Central memory CD4-positive, alpha-beta T cell (primary cell): ENCODE data around the gene HAP1.
"Not testable (repeated sequence)": the region's sequence is repeated elsewhere in the genome, so short reads cannot be mapped to it uniquely, and the experiment has no call there.

ENCODE experiments used
- DNase-seq: peaks from one replicate; pipeline ENCODE4 v3.0.0; 2022
- total RNA-seq, 3 experiments: gene quantifications; one replicate each; lab custom pipeline; 2026; lab: John Stamatoyannopoulos, UW

The HAP1 gene, protein sequence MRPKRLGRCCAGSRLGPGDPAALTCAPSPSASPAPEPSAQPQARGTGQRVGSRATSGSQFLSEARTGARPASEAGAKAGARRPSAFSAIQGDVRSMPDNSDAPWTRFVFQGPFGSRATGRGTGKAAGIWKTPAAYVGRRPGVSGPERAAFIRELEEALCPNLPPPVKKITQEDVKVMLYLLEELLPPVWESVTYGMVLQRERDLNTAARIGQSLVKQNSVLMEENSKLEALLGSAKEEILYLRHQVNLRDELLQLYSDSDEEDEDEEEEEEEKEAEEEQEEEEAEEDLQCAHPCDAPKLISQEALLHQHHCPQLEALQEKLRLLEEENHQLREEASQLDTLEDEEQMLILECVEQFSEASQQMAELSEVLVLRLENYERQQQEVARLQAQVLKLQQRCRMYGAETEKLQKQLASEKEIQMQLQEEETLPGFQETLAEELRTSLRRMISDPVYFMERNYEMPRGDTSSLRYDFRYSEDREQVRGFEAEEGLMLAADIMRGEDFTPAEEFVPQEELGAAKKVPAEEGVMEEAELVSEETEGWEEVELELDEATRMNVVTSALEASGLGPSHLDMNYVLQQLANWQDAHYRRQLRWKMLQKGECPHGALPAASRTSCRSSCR
- 0 to 0.76 (median 0.07) reads per million in 3 experiments for total RNA-seq

DNA sequence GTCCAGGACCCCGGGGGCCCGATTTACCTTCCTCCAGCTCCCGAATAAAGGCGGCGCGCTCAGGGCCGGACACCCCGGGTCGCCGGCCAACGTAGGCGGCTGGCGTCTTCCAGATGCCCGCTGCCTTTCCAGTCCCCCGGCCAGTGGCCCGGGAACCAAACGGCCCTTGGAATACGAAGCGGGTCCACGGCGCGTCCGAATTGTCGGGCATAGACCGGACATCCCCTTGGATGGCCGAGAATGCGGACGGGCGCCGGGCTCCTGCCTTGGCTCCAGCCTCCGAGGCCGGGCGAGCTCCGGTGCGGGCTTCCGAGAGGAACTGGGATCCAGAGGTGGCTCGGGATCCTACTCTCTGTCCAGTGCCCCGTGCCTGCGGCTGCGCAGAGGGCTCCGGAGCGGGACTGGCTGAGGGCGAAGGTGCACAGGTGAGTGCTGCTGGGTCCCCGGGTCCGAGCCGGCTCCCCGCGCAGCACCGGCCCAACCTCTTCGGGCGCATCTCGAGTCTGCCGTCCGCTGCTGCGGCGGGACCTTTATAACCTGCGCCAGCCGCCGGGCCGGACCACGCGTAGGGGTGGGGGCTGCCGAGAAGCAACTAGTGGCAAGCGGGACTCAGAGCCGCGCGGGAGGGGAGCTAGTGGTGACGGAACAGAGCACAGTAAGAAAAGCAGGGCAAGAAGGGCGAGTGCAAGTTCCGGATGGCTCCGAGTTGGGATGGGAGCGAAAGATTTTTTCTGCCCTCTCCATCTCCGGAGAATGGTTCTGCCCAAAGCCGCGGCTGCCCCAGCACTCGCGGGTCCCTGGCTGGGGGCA lies at the start of gene HAP1:
Gene HAP1, minus strand, starts transcription at position 505 of the 810 bp plus-strand sequence. Its CDS starts 9 bp downstream, at position 496.
- DNase-seq, result no peak

DNA sequence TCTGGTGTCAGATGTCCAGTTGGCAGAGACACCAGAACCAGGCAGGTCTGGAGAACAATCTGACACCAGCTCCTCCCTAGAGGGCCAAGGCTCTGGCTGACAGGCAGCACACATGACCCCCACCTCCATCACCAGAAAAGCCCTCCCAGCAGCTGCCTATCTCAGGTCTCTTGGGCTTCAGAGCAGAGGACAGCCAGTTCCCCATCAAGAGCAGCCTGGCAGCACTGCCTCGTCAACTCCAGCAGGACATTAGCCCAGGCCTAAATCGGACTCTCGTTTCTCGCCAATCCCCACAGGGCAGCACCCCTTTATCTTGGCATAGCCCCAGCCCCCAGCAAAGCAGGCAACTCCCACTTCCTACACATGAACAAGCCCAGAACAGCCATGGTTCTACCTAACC lies 47.7 kb upstream of the HAP1 start:
- DNase-seq, result no peak

DNA sequence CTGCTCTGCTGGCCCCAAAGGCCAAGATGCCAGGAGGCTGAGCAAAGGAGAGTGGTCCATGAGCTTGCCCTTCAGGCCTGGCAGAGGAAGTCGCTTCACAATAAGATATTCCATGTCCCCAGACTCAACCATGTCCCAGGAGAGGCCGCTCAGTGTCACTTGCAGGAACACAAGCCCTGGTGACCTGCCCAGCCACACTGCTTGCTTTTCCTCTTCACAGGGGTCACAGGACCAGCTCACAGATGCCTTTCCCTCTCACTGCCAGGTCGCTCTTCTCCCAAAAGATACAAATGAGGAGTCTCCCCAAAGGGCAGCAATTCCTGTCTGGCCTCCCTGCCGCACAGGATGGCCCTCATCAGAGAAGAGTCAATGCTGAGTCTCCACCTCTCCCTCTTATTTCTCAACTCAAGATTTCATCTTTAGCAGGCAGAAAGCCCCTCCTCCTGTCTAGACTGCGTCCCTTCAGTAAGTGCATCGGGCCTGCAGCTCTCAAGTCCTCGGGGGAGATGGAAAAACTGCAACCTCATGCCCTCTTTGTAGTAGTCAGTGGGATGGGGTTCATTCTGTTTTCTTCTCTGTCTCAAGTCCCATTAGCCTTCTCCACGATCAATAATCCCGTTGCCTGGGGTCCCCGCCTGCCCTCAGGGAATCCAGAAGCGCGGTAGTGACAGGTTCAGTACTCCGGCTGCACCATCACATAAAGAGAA lies 47.1 kb upstream of the HAP1 start:
- DNase-seq, result no peak

DNA sequence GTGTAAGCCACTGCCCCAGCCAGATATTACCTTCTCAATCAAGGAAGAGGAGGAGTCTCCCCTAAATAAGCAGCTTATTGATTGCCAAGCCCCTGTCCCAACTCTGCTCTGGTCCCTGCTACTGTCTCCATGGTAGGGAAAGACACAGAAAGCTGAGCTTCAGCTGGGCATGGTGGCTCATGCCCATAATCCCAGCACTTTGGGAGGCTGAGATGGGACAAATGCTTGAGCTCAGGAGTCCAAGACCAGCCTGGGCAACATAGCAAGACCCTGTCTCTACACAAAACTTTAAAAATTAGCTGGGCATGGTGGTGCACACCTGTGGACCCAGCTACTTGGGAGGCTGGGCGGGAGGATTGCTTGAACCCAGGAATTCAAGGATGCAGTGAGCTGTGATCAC lies 45.5 kb upstream of the HAP1 start:
- no peak for DNase-seq

DNA sequence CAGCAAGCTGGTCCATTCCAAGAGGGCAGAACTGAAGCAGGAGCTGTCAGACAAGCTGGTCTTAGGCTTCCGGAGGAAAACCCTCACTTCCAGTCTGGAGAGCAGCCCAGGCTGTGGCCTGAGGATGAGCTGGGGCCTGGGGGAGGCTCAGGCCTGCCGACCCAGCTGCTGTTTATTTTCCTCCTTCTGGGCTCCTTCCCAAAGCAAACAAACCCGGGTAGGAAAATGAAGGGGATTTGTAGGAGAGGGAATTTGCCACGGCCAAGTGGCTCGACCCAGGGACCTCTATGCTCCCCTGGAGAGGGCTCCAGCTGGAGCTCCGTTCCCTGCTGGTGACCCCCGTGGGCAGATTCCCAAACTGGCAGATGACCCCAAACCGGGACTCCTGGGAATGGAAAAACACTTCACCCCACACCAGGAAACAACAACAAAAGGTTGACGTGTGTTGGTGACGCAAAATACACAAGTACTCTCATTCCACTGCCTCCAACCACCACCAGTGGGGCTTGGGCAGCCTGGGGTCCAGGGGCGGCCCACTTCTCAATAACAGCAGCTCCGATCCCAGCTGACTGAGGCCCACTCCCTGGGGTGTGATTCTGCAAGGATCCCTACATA lies 43.2 kb upstream of the HAP1 start:
- no peak for DNase-seq

DNA sequence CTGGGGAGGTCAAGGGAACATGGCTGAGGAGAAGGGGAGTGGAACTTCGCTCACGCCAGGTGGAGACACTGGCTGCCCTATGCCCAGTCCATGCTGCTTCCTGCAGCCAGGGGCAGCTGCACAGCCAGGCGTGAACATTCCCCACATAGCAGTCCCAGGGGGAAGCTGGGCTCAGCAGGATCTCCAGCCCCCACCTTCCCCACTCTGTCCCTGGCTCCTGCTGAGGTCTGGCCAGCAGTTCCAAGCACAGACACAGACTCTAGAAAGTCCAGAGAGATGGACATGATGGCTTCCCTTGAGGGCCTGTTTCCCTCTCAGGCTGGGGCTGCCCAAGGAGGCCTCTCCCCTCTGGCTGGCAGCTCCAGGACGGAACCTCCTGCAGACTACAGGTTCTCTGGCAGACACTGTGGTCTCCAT lies 42.7 kb upstream of the HAP1 start:
- DNase-seq, result no peak

DNA sequence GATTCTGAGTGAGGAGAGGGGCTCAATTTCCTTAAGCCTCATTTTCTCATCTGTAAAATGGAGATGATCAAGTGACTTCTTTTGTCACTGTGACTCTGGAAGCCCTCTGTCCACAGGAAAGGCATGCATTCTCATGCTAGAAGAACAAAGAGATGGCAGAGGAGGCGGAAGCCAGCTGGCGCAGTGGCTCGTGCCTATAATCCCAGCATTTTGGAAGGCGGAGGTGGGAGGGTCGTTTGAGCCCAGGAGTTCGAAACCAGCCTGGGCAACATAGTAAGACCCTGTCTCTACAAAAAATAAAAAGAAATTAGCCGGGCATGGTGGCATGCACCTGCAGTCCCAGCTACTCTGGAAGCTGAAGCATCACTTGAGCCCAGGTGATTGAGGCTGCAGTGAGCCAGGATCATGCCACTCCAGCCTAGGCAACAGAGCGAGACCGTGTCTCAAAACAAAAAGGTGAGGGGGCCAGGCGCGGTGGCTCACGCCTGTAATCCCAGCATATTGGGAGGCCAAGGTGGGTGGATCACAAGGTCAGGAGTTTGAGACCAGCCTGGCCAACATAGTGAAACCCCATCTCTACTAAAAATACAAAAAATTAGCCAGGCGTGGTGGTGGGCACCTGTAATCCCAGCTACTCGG lies 41.9 kb upstream of the HAP1 start:
- not testable (repeated sequence) for DNase-seq

DNA sequence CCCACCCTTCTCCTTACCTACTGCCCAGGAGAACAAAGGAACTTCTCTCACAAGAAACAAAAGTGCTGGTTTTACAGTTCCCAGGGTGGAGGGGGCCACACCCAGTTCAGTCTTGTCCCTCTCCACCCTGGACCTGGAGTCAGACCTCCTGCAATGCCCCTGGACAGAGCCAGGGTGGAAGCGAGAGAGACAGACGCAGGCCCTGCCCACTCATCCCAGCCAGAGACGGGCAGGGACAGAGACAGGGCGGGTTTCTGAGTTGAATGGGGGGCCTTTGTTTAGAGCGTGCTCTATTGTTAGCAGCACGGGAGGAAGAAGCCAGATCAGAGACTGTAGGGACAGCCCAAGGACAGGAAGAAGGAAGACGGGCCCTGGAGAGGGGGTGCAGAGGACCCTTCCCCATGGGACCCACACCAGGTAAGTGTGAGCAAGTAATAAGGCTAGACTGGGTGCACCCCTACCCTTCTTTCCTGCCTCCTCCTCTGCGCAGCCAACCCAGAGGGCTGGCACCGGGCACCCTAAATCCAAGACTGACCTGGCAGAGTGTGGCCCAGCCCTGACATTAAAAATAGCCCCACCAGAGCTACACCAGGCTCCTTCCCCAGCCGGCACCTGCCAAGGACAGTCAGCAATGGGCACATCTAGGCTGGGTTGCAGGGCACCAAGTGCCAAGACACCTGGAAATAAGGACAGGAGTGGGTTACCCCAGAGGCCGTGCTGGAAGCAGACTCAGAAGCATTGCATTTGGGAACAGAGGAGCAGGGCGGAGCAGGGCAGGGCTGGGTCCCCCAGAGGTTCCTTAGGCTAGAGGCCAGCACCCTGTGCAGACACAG lies 41.2 kb upstream of the HAP1 start:
- DNase-seq, result no peak

DNA sequence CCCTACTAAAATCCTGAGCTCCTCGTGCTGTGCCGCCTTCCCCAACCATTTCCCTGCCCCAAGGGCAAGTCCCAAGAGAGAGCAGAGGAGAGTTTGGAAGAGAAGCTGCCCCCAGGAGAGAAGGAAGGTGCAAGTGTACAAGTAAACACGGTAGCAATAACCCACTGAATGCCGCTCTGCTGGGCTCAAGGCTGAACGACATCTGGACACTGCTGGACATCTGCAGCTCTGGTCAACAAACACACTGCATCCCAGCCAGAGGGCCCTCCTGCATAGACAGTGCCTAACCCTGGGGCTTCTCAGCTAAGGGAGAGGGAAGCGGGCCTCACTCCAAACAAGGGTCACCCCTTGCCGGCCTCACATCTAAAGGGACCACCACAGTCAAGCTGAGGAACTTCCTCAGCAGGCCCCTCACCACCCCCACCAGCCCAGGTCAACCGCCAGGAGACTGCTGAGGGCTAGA lies 39.3 kb upstream of the HAP1 start:
- no peak for DNase-seq

DNA sequence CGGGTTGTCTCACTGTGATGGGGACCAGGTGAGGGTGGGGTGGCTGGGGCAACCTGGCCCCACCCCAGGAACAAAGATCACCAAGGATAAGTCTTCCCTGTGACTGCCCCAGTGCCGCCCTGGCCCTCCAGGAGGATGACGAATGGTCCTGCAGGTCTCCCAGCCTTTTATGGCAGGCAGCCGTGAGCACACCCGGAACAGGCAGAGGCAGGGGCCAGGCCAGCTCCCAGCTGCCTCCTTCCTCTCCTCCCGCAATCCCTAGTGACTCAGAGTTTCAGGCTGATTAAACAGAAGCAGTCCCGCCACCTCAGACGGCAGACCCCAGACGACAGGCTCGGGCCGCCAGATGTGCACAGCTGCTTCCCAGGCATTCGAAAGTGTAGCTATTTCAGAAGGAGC lies 38.7 kb upstream of the HAP1 start:
- DNase-seq, result no peak

DNA sequence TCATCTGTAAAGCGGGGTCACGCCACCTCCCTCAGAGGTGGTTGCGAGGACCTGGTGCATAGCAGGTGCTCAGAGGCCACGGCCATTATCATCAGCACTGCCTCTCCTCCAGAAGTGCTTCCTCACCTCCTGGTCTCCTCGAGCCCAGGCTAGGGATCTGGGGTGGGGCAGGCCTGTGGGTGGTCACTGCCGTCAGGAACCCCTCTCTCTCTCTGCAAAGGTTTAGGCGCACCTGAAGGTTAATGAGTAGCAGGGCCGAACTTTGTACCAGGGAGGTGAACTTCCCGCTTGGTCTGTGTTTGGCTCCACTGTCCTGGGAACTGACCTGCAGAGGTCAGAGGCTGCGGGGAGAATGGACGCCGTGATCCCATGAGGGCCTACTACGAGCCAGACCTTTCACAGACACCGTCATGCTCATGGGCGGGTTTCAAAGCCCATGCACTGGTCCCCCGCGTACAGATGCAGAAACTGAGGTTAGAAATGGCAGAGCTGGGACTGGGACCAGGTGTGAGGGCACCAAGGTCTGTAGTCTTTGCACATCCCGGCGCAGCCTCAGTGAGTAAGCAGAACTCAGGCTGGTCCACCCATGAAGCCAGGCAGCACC lies 38.2 kb upstream of the HAP1 start:
- no peak for DNase-seq

DNA sequence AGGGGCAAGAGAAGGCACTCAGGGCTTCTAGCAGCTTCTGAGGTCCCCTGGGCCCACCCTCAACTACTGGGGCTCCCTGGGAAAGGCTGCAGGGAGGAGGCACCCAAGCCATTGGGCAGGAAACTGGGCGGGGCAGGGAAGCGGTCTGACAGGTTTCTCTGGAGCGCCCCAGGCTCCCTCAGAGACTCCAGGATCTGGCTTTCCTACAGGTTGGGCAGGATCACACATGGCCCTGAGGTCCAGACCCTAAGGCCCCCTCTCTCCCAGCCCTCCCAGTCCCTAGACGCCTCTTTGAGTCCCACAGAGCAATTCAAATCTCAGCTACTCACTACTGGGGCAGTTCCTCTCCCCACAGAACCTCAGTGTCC lies 37.8 kb upstream of the HAP1 start:
- DNase-seq, result no peak

DNA sequence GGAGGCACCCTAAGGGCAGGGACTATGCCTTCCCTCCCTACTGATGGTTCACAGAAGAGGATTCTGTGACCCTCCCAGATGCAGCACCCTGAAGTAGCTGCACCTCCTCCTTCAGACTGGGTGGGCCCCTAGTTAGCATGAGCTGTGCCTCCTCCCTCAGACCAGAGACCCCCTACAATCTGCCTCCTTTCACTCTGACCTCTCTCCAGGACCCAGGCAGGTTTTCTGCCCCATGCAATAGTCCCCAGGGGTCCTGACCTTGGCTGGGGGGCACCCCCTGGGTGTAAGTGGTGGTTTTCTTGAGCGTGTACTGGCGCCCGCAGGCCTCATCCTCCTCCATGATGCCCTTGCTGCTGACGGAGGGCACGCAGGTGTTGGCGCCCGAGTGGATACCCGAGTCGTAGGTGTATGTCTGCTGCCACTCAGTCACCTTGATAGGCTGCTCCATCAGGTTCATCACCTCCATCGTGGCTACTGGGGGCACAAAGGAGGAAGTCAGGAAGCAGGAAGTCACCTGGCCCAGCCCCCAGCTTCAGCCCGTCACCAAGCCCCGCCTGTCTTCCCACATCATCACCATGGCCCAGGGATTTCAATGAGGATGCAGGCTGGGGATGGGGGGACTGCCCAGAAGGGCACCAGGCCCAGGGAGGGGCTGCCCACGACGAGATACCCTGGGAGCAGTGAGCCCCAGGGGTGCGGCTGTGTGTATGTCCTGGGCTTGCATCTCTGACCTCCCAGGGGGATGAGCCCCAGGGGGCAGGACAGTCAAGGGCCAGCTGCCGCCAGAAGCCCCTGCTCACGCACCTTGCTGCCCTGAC lies 37.2 kb upstream of the HAP1 start:
- no peak for DNase-seq

DNA sequence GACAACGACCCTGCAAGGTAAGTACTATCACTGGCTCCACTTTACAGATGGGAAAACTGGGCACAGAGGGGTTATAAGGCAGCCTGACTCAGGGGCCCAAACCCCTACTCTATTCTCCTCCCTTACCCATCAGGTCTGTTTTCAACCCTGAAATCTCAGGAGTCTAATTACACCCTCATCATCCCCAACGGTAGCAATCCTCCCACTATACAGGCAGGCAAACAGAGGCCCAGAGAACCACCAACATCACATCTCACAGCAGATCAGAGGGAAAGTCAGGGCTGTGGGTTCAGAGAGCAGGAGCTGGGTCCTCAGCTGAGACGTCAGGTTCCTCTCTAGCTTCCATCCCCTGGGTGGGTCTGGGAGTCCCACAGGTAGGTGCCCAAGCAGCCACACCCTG lies 35.5 kb upstream of the HAP1 start:
- DNase-seq, result no peak

DNA sequence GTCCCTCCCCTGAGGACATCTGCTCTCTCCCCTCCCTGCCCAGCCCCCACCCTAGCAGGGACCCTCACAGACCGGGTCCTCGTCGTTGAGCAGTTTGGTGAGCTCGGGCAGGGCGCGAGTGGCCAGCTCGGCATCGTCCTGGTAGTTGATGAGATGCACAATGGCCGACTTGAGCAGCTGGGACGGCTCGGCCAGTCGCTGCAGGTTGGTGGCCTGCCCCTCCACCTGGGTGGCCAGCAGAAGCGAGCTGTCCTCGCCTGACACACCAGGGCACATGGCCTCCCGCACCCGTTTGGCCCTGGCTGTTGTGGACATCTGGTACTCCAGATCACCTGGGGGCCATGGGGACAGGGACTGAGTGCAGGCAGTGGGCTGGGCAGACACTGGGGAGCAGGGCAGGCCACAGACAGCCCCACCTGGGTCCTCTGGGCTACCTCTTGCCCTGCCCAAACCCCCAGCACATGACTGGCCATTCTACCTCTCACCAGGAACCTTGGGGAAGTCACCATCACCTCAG lies 35.0 kb upstream of the HAP1 start:
- no peak for DNase-seq

DNA sequence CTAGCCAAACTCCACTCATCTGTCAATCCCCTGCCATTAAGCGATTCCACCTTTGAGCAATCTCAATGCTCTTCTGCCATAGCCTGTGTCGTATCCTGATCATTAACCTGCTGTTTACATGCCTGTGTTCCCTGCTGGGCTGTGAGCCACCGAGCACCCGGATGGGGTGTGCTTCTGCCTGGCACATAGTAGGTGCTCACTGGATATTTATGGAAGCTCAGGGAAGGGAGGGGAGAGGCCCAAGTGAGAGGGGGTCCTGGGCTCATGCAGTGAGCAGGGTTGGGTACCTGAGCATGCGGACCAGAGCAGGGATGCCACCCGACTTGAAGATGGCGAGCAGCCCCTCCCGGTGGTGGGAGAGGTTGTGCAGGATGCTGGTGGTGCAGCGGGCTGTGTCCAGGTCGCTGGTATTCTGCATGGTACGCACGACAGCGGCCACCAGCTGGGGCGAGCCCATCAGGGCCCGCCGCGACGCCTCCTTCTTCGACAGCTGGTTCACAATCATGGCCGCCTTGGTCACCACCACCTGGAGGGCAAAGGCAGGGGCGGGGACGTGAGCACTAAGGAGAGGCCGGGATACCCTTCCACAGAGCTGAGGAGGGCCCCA lies 34.3 kb upstream of the HAP1 start:
- DNase-seq, result no peak

DNA sequence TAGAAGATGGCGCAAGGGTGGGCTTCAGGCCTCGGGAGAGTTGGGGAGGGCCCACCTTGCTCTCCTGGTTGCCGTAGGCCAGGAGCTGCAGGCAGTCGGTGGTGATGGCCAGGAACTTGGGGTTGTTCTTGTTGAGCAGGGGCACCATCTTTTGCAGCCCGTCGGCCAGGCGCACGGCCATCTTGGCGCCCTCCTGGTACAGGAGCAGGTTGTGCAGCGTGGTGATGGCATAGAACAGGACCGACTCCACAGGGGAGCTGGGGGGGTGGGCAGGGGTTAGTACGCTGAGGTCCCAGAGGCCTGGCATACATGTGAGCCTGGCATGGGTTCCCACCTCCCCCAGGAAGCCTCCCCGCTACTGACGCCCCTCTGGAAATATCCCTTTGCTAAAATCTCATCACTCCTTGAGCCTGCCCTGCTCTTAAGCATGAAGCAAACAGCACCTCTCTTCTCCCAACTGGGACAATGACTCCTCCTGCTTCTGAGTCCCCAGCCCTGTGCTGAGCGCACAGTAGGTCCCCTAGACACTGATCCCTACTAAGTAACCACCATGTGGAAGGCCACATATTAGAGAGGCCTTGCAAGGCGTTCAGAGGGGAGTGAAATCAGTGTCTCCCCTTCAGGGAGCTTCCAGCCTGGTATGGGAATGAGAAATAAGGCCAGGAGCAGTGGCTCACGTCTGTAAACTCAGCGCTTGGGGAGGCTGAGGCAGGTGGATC lies 33.0 kb upstream of the HAP1 start:
- DNase-seq, result no peak

DNA sequence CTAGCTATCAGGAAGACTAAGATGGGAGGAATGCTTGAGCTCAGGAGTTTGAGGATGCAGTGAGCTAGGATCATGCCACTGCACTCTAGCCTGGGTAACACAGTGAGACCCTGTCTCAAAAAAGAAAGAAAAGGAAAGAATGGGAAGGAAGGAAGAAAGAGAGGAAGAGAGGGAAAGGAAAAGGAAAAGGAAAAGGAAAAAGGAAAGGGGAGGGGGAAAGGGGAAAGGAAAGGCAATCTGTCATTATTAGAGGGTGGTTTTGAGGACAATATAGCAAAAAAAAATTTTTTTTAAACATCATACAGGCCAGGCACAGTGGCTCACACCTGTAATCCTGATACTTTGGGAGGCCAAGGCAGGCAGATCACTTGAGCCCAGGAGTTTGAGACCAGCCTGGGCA lies 31.7 kb upstream of the HAP1 start:
- no peak for DNase-seq
